ENCODE results near the gene RAB30. TPM values are rescaled to one million over a fixed set of nuclear protein-coding genes. Genes with fewer than 3 reads are reported as not detected.

The RAB30 gene
- total RNA-seq, 1 donor = 12.5 TPM

DNA sequence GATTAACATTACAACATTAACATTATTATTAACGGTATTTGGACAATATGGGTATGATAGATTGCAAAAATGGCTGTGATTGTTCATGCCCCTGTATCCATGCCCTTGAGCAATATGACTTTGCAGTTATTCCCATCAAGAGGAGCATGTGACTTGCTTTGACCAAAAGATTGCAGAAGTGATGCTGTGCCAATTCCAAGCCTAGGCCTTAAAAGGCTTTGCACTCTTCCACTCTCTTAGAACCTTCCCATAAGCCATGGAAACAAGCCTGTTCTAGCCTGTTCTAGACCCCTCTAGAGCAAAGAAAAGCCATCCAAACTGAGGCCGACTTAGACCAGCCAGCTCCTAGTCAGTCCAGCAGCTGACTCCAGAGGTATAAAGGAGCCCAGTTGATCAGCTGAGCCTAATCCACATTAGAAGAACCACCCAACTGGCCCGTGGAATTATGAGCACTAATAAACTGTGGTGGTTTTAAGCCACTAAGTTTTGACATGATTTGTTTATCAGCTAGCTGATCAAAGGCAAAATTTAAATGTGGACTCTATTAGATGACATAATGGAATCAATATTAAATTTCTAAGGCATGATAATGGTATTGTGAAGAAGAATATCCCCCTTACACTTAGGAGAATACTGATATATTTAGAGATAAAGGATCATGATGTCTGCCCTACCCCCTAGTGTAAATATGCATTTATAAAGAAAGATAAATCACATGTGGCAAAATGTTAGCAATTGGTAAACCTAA is 28.6 kb downstream of the RAB30 start:
- no peak overlapping the region for H3K4me3 ChIP-seq (ENCODE audit: low read depth, low read length)
- DNase-seq (ENCODE audit: low read depth) = peak; percentile 27
- TF ChIP-seq, protein P1, sequence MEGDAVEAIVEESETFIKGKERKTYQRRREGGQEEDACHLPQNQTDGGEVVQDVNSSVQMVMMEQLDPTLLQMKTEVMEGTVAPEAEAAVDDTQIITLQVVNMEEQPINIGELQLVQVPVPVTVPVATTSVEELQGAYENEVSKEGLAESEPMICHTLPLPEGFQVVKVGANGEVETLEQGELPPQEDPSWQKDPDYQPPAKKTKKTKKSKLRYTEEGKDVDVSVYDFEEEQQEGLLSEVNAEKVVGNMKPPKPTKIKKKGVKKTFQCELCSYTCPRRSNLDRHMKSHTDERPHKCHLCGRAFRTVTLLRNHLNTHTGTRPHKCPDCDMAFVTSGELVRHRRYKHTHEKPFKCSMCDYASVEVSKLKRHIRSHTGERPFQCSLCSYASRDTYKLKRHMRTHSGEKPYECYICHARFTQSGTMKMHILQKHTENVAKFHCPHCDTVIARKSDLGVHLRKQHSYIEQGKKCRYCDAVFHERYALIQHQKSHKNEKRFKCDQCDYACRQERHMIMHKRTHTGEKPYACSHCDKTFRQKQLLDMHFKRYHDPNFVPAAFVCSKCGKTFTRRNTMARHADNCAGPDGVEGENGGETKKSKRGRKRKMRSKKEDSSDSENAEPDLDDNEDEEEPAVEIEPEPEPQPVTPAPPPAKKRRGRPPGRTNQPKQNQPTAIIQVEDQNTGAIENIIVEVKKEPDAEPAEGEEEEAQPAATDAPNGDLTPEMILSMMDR (IDR thresholded peaks at IDR 0.05; ENCODE audit: insufficient read depth, low read depth, low read length) = no peak

DNA sequence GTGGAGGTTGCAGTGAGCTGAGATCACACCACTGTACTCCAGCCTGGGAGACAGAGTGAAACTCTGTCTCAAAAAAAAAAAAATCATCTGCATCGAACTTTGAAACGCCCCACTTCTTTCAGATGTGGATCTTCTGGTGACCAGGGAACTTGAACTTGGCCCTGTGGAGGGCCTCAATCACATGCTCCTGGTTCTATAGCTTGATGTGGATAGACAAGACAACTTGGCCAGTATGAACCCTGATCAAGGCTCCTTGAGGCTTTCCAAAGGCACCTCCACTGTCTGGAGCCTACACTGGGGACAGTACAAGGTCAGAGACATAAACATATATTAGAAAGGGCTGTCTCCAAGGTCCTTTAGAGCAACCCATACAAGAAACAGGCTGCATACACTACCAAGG is 30.6 kb downstream of the RAB30 start:
- DNase-seq (ENCODE audit: low read depth) = no peak
- TF ChIP-seq, protein P1 (IDR thresholded peaks at IDR 0.05; ENCODE audit: insufficient read depth, low read depth, low read length) = no peak
- H3K4me3 ChIP-seq (ENCODE audit: low read depth, low read length) = no peak overlapping the region

DNA sequence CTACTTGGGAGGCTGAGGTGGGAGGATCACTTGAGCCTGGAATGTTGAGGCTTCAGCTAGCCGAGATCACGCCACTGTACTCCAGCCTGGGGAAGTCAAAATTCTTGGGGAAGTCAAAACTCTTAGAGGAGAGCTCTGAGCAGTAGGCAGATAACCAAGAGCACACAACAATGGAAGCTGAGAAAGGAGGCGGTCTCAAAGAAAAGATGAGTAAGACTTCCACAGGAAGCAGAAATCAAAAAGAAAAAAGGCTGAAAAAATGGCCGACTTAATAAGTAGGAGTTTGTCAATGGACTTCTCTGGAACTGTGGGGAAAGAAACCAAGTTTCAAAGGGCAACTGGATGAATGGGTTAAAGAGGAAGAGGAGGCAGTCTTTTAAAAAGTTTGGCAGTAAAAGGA is 32.1 kb downstream of the RAB30 start:
- TF ChIP-seq, protein P1 (IDR thresholded peaks at IDR 0.05; ENCODE audit: insufficient read depth, low read depth, low read length) = no peak
- DNase-seq (ENCODE audit: low read depth) = no peak
- H3K4me3 ChIP-seq (ENCODE audit: low read depth, low read length) = no peak overlapping the region

DNA sequence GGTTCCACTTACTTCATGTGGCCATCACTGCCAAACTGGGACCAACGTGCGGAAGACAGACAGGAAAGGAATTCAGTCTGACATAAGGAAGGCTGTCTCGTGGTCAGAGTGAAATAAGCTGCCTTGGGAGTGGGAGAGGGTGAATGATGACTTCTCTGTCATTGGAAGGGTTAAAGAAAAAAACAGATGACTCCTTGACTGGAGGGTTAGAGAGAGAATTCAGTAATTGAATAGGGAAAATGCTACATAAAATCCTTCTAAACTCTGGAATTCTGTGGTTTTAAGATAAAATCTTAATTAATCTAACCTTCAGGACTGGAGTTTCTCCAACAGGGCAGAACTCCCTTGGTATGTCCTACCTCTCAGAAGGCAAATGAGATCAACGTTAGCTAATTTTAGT is 33.8 kb downstream of the RAB30 start:
- TF ChIP-seq, protein P1 (IDR thresholded peaks at IDR 0.05; ENCODE audit: insufficient read depth, low read depth, low read length) = no peak
- no peak overlapping the region for H3K4me3 ChIP-seq (ENCODE audit: low read depth, low read length)
- DNase-seq (ENCODE audit: low read depth) = peak; percentile 40

DNA sequence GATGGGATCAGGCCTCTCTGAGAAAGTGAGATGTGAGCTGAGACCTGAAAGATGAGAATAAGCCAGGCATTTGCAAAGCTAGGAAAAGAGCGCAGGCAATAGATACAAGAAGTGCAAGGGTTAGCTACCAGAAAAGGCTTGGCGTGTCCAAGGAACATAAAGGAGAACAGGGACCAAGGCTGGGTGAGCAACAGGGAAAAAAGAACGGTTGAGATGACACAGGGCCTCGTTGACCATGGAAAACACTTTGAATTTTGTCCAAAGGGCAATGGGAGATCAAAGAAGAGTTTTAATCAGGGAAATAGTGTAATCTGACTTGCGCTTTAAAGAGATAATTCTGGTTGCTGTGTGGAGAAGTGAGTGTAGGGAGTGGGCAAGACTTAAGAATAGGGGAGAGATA is 35.0 kb downstream of the RAB30 start:
- no peak for DNase-seq (ENCODE audit: low read depth)
- TF ChIP-seq, protein P1 (IDR thresholded peaks at IDR 0.05; ENCODE audit: insufficient read depth, low read depth, low read length) = no peak
- no peak overlapping the region for H3K4me3 ChIP-seq (ENCODE audit: low read depth, low read length)

DNA sequence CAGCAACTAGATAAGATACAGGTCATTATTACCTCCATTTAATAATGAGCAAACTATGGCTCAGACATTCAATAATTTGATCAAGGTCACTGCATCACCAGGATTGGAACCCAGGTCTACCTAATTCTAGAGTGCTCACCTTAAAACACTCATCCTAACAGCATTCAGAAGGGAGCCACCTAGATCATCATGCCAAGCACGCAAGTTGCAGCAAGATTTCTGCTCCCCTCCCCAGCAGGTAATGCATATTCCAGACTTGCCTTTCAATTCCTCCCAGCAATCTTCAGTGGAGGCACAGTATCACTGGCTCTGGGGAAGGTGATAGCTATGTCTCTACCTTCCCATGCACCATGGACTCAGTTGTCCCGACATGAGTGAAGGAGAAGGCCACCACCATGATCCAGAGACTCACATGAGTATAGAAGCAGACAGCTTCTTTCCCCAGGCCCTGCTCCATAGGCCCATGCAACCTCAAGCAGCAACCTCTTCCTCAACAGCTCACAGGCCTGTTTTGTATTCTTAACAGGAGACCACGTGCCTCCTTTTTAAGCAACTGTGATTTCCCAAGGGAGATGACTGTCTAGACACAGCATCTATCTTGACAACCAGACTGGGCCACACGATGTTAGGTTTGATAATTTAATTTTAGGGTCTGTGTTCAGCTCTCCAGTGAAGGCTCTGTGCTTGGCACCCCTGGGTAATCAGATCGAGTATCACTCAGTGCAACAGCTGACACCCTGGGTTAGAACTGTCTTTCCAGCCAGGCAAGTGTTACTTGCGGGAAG is 36.4 kb downstream of the RAB30 start:
- TF ChIP-seq, protein P1 (IDR thresholded peaks at IDR 0.05; ENCODE audit: insufficient read depth, low read depth, low read length) = no peak
- H3K4me3 ChIP-seq (ENCODE audit: low read depth, low read length) = no peak overlapping the region

More for the DNA sequence above, 36.4 kb downstream of the RAB30 start:
- DNase-seq (ENCODE audit: low read depth) = peak; percentile 74
